ENCODE results near the gene GLP1R.

DNA sequence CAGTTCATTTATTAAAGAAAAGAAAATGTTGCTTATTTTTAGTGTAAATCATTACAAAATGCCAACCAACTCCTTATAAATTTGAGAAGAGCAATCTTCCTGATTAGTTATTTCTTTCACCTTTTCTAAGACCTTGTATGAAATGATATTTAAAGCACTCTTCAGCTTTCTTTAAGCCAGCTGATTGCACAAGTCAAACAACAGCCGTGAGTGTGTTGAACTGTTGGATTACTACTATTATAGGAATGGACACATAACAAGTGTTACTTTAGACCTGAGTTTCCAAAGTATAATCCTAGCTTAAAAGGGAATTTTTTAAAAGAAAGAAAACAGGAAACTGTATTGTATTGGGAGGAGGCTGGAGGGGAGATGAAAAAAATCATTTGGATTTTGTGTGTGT lies 26.8 kb upstream of the GLP1R start:
- no peak for TF ChIP-seq RAD21 (IDR thresholded peaks at IDR 0.05; ENCODE audit: low read length)
- TF ChIP-seq, protein P1, sequence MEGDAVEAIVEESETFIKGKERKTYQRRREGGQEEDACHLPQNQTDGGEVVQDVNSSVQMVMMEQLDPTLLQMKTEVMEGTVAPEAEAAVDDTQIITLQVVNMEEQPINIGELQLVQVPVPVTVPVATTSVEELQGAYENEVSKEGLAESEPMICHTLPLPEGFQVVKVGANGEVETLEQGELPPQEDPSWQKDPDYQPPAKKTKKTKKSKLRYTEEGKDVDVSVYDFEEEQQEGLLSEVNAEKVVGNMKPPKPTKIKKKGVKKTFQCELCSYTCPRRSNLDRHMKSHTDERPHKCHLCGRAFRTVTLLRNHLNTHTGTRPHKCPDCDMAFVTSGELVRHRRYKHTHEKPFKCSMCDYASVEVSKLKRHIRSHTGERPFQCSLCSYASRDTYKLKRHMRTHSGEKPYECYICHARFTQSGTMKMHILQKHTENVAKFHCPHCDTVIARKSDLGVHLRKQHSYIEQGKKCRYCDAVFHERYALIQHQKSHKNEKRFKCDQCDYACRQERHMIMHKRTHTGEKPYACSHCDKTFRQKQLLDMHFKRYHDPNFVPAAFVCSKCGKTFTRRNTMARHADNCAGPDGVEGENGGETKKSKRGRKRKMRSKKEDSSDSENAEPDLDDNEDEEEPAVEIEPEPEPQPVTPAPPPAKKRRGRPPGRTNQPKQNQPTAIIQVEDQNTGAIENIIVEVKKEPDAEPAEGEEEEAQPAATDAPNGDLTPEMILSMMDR (conservative IDR thresholded peaks at IDR 0.05; ENCODE audit: low read depth, low read length): no peak
- TF ChIP-seq RCOR1 (IDR thresholded peaks at IDR 0.05; ENCODE audit: insufficient replicate concordance, low read length): no peak
- TF ChIP-seq POLR2A (IDR thresholded peaks at IDR 0.05; ENCODE audit: low read depth, low read length): no peak
- no peak for TF ChIP-seq MAFK (IDR thresholded peaks at IDR 0.05; ENCODE audit: low read depth, low read length)
- no peak for TF ChIP-seq MAZ (IDR thresholded peaks at IDR 0.05; ENCODE audit: borderline replicate concordance, low read depth, low read length)
- no peak for TF ChIP-seq SMC3 (IDR thresholded peaks at IDR 0.05; ENCODE audit: low read depth, low read length)
